Measurements from ENCODE around the gene CD69. TPM values are rescaled to one million over a fixed set of nuclear protein-coding genes. Genes with fewer than 3 reads are reported as not detected.

CD69 gene
- total RNA-seq, 1 experiment from 2014 or later: not detected

- H3K18ac ChIP-seq (ENCODE audit: insufficient read length, low read depth, low read length): no peak overlapping the region
- no peak overlapping the region for H3T11ph ChIP-seq (ENCODE audit: low read length)
- no peak overlapping the region for H2BK120ac ChIP-seq (ENCODE audit: low read depth, low read length, poor library complexity, severe bottlenecking)
- no peak for DNase-seq
- no peaks in the 10 kb centered on the region for H3K27me3 Mint-ChIP-seq (ENCODE audit: low read depth)
- H3K4me2 ChIP-seq (ENCODE audit: insufficient read depth, insufficient read length, low read length): no peak overlapping the region
- no peak overlapping the region for H2BK12ac ChIP-seq (ENCODE audit: insufficient read length, low read depth, low read length)
- H3K9me3 Mint-ChIP-seq: no peaks in the 10 kb centered on the region
- H3K9ac ChIP-seq (ENCODE audit: extremely low read depth, insufficient read length, low read length): no peak overlapping the region
- H3K27ac ChIP-seq (ENCODE audit: insufficient read length, low read depth, low read length): no peak overlapping the region
- no peaks in the 10 kb centered on the region for H3K79me2 ChIP-seq (ENCODE audit: insufficient read depth, low read length)
- H3K4me3 Mint-ChIP-seq: no peak overlapping the region
- H3K56ac ChIP-seq (ENCODE audit: insufficient read length, low read depth, low read length): no peak overlapping the region
- H4K8ac ChIP-seq (replicated peaks; ENCODE audit: insufficient read length, low read depth, low read length): no peak overlapping the region
- no peaks in the 10 kb centered on the region for H3K4me1 ChIP-seq (ENCODE audit: insufficient read depth, low read length)
- no peak overlapping the region for H4K5ac ChIP-seq (ENCODE audit: insufficient read length, low read depth, low read length)
- no peak overlapping the region for H2BK20ac ChIP-seq (ENCODE audit: low read depth, low read length, poor library complexity, severe bottlenecking)
- H3K27me3 ChIP-seq (ENCODE audit: insufficient read depth, low read length): no peaks in the 10 kb centered on the region
- no peaks in the 10 kb centered on the region for H4K20me1 ChIP-seq (ENCODE audit: control insufficient read depth, insufficient read depth, insufficient read length)
- no peak overlapping the region for H2BK15ac ChIP-seq (ENCODE audit: low read depth, low read length)
- no peak overlapping the region for H3K23ac ChIP-seq (ENCODE audit: insufficient read length, low read depth, low read length)
- no CpG with 5 or more reads among the region's 7 CpGs for WGBS (ENCODE audit: extremely low coverage, insufficient read length, low lambda C conversion rate)
- no peaks in the 10 kb centered on the region for H3K23me2 ChIP-seq (ENCODE audit: insufficient read length, low read depth, low read length, poor library complexity, severe bottlenecking)
- H3K4ac ChIP-seq (ENCODE audit: low read depth, low read length): no peak overlapping the region
- no peak overlapping the region for H2AK5ac ChIP-seq (ENCODE audit: insufficient read length, low read length)
- no peaks in the 10 kb centered on the region for H3K79me1 ChIP-seq (ENCODE audit: insufficient read depth, low read depth, low read length, poor library complexity, severe bottlenecking)
- no peaks in the 10 kb centered on the region for H3K9me3 ChIP-seq (ENCODE audit: control insufficient read depth, low read depth, low read length)
- H3K27ac Mint-ChIP-seq: no peak overlapping the region
- H2AFZ ChIP-seq (ENCODE audit: low read length): no peak overlapping the region
- H2BK5ac ChIP-seq (ENCODE audit: insufficient read length, low read length): no peak overlapping the region
- no peak for TF ChIP-seq CTCF (conservative IDR thresholded peaks at IDR 0.05)
- H3K4me1 Mint-ChIP-seq: no peaks in the 10 kb centered on the region
- no peak overlapping the region for H4K91ac ChIP-seq (ENCODE audit: insufficient read length, low read depth, low read length)
- H3K36me3 Mint-ChIP-seq (ENCODE audit: insufficient read depth in 1 of 3, low read depth in 3 of 3): no peaks in the 10 kb centered on the region
- H3K14ac ChIP-seq (ENCODE audit: insufficient read depth, low read length): no peak overlapping the region
Observed at GRCh38 chr12:9718968-9719367, 41.7 kb downstream of the CD69 start.

All from H9 (cell line).